GM19395 (cell line): Measurements from ENCODE around the gene PCDHGA12.
A peak's percentile ranks its signal among the peaks of the same experiment; 100 is the strongest.
"Not testable (repeated sequence)": the region's sequence is repeated elsewhere in the genome, so short reads cannot be mapped to it uniquely, and the experiment has no call there.

Experiments
- ATAC-seq: cut with Tn5 transposase; IDR thresholded peaks from one replicate; pipeline ENCODE4 v1.9.1; 2021; ENCODE audit warnings: mild to moderate bottlenecking, moderate library complexity; ENCODE audit not compliant: unreplicated experiment

Gene PCDHGA12

DNA sequence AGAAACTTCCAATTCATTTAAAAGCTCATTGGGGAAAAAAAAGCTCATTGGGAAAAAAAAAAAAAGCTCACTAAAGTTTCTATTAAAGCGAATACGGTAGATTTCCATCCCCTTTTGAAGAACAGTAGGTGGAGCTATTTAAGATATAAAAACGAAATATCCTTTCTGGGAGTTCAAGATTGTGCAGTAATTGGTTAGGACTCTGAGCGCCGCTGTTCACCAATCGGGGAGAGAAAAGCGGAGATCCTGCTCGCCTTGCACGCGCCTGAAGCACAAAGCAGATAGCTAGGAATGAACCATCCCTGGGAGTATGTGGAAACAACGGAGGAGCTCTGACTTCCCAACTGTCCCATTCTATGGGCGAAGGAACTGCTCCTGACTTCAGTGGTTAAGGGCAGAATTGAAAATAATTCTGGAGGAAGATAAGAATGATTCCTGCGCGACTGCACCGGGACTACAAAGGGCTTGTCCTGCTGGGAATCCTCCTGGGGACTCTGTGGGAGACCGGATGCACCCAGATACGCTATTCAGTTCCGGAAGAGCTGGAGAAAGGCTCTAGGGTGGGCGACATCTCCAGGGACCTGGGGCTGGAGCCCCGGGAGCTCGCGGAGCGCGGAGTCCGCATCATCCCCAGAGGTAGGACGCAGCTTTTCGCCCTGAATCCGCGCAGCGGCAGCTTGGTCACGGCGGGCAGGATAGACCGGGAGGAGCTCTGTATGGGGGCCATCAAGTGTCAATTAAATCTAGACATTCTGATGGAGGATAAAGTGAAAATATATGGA lies at the start of gene PCDHGA12:
TSS of gene PCDHGA12 (plus strand) at position 176 of the 782 bp plus-strand sequence. CDS start at position 429, 253 bp downstream.
- peak; percentile 85 for ATAC-seq

DNA sequence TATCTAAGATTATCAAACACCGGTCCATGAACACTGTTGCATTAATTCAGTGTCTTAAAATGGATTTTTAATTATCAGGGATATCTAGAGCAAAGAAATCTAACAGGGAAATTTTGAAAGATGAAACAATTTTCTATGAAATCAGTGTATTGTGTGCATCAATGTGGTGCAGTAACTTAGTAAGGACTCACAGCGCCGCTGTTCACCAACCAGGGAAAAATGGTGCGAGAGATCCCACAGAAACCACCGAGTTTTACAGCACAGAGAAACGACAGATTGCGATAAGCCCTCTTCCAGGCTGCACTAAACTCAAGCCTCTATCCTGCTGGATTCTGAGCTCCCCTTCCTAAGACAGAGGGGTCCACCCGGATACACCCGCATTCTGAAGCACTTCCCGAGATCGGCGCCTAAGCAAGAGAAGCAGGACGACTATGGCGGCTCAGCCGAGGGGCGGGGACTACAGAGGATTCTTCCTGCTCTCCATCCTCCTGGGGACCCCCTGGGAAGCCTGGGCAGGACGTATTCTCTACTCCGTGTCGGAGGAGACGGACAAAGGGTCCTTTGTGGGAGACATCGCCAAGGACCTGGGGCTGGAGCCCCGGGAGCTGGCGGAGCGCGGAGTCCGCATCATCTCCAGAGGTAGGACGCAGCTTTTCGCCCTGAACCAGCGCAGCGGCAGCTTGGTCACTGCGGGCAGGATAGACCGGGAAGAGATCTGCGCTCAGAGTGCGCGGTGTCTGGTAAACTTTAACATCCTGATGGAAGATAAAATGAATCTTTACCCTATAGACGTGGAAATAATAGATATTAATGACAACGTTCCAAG lies 47.6 kb upstream of the PCDHGA12 start, which contains the start of gene PCDHGA7:
TSS of gene PCDHGA7 (plus strand) at position 274 of the 826 bp plus-strand sequence. CDS start at position 432, 158 bp downstream.
- ATAC-seq = no peak

DNA sequence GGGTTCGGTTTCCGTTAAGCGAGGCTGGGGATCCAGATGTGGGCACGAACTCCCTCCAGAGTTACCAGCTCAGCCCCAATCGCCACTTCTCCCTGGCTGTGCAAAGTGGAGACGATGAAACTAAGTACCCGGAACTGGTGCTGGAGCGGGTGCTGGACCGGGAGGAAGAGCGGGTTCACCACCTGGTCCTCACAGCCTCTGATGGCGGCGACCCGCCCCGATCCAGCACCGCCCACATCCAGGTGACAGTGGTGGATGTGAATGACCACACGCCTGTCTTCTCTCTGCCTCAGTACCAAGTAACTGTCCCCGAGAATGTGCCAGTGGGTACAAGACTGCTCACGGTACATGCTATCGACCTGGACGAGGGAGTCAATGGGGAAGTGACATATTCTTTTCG lies 47.0 kb upstream of the PCDHGA12 start:
- no peak for ATAC-seq

DNA sequence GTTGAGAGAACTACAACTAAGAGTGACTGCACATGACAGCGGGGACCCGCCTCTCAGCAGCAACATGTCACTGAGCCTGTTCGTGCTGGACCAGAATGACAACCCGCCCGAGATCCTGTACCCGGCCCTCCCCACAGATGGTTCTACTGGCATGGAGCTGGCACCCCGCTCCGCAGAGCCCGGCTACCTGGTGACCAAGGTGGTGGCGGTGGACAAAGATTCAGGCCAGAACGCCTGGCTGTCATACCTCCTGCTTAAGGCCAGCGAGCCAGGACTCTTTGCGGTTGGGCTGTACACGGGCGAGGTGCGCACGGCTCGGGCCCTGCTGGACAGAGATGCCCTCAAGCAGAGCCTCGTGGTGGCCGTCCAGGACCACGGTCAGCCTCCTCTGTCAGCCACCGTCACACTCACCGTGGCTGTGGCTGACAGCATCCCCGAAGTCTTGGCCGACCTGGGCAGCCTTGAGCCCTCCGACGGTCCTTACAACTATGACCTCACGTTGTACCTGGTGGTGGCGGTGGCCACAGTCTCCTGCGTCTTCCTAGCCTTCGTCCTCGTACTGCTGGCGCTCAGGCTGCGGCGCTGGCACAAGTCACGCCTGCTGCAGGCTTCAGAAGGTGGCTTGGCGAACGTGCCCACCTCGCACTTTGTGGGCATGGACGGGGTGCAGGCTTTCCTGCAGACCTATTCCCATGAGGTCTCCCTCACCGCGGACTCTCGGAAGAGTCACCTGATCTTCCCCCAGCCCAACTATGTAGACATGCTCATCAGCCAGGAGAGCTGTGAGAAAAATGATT lies 45.6 kb upstream of the PCDHGA12 start:
- ATAC-seq = no peak

DNA sequence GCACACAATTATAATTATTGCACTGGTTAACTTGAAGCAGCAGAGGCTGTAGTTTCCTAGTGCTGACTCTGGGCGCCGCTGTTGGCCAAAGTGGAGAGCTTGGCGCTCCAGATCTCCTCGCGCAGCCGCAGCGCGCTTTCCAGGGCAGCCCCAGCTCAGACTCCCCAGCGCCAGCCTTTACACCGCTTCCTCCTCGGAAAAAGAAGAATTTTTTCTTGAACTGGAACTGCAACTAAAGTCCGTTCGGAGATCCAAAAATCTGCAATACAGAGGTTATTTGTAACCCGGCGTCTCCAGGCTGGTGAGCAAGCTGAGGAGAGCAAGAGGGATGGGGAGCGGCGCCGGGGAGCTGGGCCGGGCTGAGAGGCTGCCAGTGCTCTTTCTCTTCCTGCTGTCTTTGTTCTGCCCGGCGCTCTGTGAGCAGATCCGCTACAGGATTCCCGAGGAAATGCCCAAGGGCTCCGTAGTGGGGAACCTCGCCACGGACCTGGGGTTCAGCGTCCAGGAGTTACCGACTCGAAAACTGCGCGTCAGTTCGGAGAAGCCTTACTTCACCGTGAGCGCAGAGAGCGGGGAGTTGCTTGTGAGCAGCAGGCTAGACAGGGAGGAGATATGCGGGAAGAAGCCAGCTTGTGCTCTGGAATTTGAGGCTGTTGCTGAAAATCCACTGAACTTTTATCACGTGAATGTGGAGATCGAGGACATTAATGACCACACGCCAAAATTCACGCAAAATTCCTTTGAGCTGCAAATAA lies 42.6 kb upstream of the PCDHGA12 start, which contains the start of gene PCDHGB4:
TSS of gene PCDHGB4 (plus strand) at position 142 of the 755 bp plus-strand sequence. CDS start at position 329, 187 bp downstream.
- ATAC-seq = peak; percentile 83

DNA sequence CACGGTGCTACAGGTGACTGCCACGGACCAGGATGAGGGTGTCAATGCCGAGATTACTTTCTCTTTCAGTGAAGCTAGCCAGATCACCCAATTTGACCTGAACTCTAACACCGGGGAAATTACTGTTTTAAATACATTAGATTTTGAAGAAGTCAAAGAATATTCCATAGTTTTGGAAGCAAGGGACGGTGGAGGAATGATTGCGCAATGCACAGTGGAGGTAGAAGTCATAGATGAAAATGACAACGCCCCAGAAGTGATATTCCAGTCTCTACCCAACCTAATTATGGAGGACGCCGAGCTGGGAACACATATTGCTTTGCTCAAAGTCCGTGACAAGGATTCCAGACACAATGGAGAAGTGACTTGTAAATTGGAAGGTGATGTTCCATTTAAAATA lies 41.6 kb upstream of the PCDHGA12 start:
- no peak for ATAC-seq

DNA sequence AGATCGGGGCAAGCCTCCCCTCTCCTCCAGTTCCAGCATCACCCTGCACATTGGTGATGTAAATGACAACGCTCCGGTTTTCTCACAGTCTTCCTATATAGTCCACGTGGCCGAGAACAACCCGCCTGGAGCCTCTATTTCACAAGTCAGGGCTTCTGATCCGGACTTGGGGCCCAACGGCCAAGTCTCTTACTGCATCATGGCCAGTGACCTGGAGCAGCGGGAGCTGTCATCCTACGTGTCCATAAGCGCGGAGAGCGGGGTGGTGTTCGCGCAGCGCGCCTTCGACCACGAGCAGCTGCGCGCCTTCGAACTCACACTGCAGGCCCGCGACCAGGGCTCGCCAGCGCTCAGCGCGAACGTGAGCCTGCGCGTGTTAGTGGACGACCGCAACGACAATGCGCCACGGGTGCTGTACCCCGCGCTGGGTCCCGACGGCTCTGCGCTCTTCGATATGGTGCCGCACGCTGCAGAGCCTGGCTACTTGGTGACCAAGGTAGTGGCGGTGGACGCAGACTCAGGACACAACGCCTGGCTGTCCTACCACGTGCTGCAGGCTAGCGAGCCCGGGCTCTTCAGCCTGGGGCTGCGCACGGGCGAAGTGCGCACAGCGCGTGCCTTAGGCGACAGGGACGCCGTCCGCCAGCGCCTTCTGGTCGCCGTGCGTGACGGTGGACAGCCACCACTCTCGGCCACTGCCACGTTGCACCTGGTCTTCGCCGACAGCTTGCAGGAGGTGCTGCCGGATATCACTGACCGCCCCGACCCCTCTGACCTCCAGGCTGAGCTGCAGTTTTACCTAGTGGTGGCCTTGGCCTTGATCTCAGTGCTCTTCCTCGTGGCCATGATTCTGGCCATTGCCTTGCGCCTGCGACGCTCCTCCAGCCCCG lies 40.9 kb upstream of the PCDHGA12 start:
- ATAC-seq = no peak

DNA sequence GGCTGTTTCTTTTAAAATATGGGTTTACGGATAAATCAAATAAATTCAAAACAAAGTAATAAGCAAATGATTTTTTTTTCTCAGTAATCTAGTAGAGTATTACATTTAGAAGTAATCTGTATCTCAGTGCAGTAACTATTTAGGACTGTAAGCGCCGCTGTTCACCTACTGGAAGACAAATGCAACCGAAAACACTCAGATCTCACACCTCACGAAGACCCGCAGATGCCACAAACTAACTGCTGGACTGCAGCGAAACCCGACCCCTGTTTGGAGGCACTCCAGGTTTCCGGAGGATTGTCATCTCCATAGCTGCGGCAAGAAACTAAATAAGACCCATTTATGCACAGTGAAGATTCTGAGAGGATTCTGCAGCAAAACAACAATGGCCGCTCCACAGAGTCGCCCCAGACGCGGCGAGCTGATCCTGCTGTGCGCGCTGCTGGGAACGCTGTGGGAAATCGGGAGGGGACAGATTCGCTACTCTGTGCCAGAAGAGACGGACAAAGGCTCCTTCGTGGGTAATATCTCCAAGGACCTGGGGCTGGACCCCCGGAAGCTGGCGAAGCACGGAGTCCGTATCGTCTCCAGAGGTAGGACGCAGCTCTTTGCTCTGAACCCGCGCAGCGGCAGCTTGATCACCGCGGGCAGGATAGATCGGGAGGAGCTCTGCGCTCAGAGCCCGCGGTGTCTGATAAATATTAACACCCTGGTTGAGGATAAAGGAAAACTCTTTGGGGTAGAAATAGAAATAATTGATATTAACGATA lies 37.7 kb upstream of the PCDHGA12 start, which contains the start of gene PCDHGA8:
TSS of gene PCDHGA8 (plus strand) at position 205 of the 770 bp plus-strand sequence. CDS start at position 386, 181 bp downstream.
- ATAC-seq = no peak

DNA sequence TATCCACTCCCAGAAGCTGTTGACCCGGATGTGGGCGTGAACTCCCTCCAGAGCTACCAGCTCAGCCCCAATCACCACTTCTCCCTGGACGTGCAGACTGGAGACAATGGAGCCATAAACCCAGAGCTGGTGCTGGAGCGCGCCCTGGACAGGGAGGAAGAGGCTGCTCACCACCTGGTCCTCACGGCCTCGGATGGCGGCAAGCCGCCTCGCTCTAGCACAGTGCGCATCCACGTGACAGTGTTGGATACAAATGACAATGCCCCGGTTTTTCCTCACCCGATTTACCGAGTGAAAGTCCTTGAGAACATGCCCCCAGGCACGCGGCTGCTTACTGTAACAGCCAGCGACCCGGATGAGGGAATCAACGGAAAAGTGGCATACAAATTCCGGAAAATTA lies 37.0 kb upstream of the PCDHGA12 start:
- no peak for ATAC-seq

DNA sequence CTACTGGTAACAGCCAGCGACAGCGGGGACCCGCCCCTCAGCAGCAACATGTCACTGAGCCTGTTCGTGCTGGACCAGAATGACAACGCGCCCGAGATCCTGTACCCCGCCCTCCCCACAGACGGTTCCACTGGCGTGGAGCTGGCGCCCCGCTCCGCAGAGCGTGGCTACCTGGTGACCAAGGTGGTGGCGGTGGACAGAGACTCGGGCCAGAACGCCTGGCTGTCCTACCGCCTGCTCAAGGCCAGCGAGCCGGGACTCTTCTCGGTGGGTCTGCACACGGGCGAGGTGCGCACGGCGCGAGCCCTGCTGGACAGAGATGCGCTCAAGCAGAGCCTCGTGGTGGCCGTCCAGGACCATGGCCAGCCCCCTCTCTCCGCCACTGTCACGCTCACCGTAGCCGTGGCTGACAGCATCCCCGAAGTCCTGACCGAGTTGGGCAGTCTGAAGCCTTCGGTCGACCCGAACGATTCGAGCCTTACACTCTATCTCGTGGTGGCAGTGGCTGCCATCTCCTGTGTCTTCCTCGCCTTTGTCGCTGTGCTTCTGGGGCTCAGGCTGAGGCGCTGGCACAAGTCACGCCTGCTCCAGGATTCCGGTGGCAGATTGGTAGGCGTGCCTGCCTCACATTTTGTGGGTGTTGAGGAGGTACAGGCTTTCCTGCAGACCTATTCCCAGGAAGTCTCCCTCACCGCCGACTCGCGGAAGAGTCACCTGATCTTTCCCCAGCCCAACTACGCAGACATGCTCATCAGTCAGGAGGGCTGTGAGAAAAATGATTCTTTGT lies 35.7 kb upstream of the PCDHGA12 start:
- not testable (repeated sequence) for ATAC-seq

DNA sequence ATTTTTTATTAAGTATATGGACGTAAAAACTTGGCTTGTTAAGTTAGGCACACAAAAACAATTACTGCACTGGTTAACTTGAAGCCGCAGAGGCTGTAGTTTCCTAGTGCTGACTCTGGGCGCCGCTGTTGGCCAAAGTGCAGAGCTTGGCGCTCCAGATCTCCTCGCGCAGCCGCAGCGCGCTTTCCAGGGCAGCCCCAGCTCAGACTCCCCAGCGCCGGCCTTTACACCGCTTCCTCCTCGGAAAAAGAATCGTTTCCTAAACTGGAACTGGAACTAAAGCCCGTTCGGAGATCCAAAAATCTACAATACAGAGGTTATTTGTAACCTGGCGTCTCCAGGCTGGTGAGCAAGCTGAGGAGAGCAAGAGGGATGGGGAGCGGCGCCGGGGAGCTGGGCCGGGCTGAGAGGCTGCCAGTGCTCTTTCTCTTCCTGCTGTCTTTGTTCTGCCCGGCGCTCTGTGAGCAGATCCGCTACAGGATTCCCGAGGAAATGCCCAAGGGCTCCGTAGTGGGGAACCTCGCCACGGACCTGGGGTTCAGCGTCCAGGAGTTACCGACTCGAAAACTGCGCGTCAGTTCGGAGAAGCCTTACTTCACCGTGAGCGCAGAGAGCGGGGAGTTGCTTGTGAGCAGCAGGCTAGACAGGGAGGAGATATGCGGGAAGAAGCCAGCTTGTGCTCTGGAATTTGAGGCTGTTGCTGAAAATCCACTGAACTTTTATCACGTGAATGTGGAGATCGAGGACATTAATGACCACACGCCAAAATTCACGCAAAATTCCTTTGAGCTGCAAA lies 32.4 kb upstream of the PCDHGA12 start, which contains the start of gene PCDHGB5:
TSS of gene PCDHGB5 (plus strand) at position 192 of the 796 bp plus-strand sequence. CDS start at position 373, 181 bp downstream.
- peak; percentile 99 for ATAC-seq

DNA sequence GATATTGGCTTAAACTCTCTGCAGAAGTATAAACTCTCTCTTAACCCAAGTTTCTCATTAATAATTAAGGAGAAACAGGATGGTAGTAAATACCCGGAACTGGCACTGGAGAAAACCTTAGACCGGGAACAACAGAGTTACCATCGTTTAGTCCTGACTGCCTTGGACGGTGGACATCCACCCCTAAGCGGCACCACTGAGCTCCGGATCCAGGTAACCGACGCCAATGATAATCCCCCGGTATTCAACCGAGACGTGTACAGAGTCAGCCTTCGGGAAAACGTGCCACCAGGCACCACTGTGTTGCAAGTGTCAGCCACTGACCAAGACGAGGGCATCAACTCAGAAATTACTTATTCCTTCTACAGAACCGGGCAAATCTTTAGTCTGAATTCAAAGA lies 31.7 kb upstream of the PCDHGA12 start:
- no peak for ATAC-seq

DNA sequence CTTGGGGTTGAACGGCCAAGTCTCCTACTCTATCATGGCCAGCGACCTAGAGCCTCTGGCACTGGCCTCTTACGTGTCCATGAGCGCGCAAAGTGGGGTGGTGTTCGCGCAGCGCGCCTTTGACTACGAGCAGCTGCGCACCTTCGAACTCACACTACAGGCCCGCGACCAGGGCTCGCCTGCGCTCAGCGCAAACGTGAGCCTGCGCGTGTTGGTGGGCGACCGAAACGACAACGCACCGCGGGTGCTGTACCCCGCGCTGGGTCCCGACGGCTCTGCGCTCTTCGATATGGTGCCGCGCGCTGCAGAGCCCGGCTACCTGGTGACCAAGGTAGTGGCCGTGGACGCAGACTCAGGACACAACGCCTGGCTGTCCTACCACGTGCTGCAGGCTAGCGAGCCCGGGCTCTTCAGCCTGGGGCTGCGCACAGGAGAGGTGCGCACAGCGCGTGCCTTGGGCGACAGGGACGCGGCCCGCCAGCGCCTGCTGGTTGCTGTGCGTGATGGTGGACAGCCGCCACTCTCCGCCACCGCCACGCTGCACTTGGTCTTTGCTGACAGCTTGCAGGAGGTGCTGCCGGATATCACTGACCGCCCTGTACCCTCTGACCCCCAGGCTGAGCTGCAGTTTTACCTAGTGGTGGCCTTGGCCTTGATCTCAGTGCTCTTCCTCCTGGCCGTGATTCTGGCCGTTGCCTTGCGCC lies 30.6 kb upstream of the PCDHGA12 start:
- ATAC-seq = no peak

DNA sequence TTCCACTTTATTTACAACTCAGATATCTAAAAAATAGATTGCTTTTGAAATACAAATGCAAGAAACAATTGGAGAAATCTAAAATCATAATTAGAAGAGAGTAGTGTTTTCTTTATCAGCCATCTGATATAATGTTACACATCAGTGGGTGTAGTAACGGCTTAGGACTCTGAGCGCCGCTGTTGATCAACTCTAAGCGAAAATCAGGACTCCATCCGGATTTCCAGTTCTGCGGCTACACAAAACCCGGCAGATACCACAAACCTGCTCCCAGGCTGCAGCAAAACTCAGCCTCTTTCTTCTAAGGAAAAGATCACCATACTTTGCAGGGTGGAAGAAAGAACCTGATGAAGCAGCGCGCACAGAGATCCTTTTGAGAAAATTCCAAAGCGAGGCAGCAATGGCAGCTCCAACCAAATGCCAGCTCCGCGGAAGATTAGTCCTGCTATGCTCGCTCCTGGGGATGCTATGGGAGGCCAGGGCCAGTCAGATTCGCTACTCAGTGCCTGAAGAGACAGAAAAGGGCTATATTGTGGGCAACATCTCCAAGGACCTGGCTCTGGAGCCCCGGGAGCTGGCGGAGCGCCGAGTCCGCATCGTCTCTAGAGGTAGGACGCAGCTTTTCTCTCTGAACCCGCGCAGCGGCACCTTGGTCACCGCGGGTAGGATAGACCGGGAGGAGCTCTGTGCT lies 27.6 kb upstream of the PCDHGA12 start, which contains the start of gene PCDHGA9:
TSS of gene PCDHGA9 (plus strand) at position 226 of the 691 bp plus-strand sequence. CDS start at position 401, 175 bp downstream.
- no peak for ATAC-seq

DNA sequence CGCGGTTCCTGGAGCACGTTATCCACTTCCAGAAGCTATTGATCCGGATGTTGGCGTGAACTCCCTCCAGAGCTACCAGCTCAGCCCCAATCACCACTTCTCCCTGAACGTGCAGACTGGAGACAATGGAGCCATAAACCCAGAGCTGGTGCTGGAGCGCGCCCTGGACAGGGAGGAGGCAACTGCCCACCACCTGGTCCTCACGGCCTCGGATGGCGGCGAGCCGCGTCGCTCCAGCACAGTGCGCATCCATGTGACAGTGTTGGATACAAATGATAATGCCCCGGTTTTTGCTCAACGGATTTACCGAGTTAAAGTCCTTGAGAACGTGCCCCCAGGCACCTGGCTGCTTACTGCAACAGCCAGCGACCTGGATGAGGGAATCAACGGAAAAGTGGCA lies 26.9 kb upstream of the PCDHGA12 start:
- ATAC-seq = no peak
